GM19395 (cell line): ENCODE measurements around the gene TRIM63.

Experiments used
- ATAC-seq: cut with Tn5 transposase; IDR thresholded peaks from one replicate; pipeline ENCODE4 v1.9.1; 2021; ENCODE audit warnings: mild to moderate bottlenecking, moderate library complexity; ENCODE audit not compliant: unreplicated experiment

Gene TRIM63

GRCh38 chr1:26035959-26036755, 31.3 kb downstream of the TRIM63 start:
- peak; percentile 78 for ATAC-seq

- peak; percentile 88 for ATAC-seq
Observed at GRCh38 chr1:26035203-26035958, 32.0 kb downstream of the TRIM63 start.

GRCh38 chr1:26034504-26035202, 32.8 kb downstream of the TRIM63 start:
- ATAC-seq, result no peak

- ATAC-seq, result no peak
Observed at GRCh38 chr1:26032656-26033357, 34.6 kb downstream of the TRIM63 start.

- ATAC-seq, result no peak
Observed at GRCh38 chr1:26031611-26032220, 35.7 kb downstream of the TRIM63 start.

GRCh38 chr1:26031196-26031595, 36.2 kb downstream of the TRIM63 start:
- ATAC-seq, result no peak

- no peak for ATAC-seq
Observed at GRCh38 chr1:26029864-26030481, 37.5 kb downstream of the TRIM63 start.

GRCh38 chr1:26029054-26029863, 38.2 kb downstream of the TRIM63 start:
- ATAC-seq, result no peak

GRCh38 chr1:26028490-26028980, 38.9 kb downstream of the TRIM63 start:
- ATAC-seq, result no peak

GRCh38 chr1:26027716-26028489, 39.5 kb downstream of the TRIM63 start:
- ATAC-seq, result no peak

GRCh38 chr1:26025517-26025916, 41.9 kb downstream of the TRIM63 start:
- ATAC-seq, result no peak

- ATAC-seq, result no peak
Observed at GRCh38 chr1:26025060-26025459, 42.4 kb downstream of the TRIM63 start.

GRCh38 chr1:26023826-26024225, 43.6 kb downstream of the TRIM63 start:
- no peak for ATAC-seq

GRCh38 chr1:26023009-26023408, 44.4 kb downstream of the TRIM63 start:
- no peak for ATAC-seq

GRCh38 chr1:26022404-26022779, 45.0 kb downstream of the TRIM63 start:
- ATAC-seq, result no peak

GRCh38 chr1:26021647-26022403, 45.6 kb downstream of the TRIM63 start, which contains the start of gene EXTL1:
EXTL1 (plus strand) TSS chr1:26021775; CDS start chr1:26022647, 872 bp downstream.
- no peak for ATAC-seq

- ATAC-seq, result no peak
Observed at GRCh38 chr1:26020941-26021646, 46.3 kb downstream of the TRIM63 start.
